Thyroid gland (tissue), 4 donors: ENCODE measurements around the gene SLC35F3.

Experiments
- CTCF ChIP-seq, 6 experiments: fragments of 200-600 bp in 3 of 6; fragments of 450-650 bp in 3 of 6; sonication (generic) in 3 of 6; IDR thresholded peaks; one replicate each; pipeline ENCODE4 v1.5.1; 2016 to 2019; ENCODE audit warnings: antibody characterized with exemption in 6 of 6, mild to moderate bottlenecking in 2 of 6, inconsistent platforms in 1 of 6, moderate library complexity in 1 of 6
- POLR2A ChIP-seq, 2 donors: fragments of 450-650 bp; IDR thresholded peaks; one replicate each; pipeline ENCODE4 v1.6.1; 2017; ENCODE audit warnings: antibody characterized with exemption in 2 of 2, mild to moderate bottlenecking in 2 of 2, moderate library complexity in 1 of 2

- TF ChIP-seq CTCF (IDR thresholded peaks at IDR 0.05) (no peak), POLR2A (IDR thresholded peaks at IDR 0.05) (no peak)
Measured at GRCh38 chr1:234243521-234244260, 339.2 kb downstream of the SLC35F3 start.
